ENCODE data around the gene AIF1L. TPM values are rescaled to one million over a fixed set of nuclear protein-coding genes. Genes with fewer than 3 reads are reported as not detected.

AIF1L gene
- total RNA-seq, 1 donor from 2014 or later = 122 TPM

DNA sequence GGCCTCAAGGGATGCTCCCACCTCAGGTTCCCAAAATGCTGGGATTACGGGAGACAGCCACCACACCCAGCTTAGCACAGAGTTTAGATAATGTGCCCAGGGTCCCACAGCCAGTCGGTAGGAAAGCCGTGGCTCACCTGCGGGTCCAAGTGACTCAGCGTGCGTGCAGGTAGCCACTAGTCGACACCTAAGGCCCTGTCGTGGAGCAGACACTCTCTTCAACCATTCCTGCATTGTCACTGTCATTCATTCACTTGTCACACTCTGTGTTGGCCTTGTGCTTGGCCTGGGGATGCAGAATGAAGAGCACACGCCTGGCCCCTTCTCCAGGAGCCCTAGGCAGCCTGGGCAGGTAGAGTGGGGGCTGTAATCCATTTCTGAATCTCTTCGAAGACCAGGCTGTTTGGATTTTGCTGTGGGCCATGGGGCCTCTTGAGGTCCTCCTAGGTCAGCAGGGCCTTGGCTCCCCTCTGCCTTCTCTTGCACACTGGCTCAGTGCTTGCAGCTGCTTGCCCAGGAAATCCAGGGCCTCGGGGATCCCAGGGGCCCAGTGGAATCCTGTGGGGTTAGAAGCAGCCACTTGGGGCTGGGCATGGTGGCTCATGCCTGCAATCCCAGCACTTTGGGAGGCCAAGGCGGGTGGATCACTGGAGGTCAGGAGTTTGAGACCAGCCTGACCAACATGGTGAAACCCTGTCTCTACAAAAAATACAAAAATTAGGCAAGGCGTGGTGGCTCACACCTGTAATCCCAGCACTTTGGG is 6.1 kb upstream of the AIF1L start:
- H3K27ac Mint-ChIP-seq (ENCODE audit: unreplicated experiment) = no peak overlapping the region
- H3K27me3 Mint-ChIP-seq (ENCODE audit: low read depth) = peaks cover 2% of the 10 kb centered on the region
- DNase-seq (ENCODE audit: low read depth, low spot score) = no peak
- H3K4me3 Mint-ChIP-seq = no peak overlapping the region
- TF ChIP-seq, protein P1, sequence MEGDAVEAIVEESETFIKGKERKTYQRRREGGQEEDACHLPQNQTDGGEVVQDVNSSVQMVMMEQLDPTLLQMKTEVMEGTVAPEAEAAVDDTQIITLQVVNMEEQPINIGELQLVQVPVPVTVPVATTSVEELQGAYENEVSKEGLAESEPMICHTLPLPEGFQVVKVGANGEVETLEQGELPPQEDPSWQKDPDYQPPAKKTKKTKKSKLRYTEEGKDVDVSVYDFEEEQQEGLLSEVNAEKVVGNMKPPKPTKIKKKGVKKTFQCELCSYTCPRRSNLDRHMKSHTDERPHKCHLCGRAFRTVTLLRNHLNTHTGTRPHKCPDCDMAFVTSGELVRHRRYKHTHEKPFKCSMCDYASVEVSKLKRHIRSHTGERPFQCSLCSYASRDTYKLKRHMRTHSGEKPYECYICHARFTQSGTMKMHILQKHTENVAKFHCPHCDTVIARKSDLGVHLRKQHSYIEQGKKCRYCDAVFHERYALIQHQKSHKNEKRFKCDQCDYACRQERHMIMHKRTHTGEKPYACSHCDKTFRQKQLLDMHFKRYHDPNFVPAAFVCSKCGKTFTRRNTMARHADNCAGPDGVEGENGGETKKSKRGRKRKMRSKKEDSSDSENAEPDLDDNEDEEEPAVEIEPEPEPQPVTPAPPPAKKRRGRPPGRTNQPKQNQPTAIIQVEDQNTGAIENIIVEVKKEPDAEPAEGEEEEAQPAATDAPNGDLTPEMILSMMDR (conservative IDR thresholded peaks at IDR 0.05) = no peak
- peaks cover 4% of the 10 kb centered on the region for H3K4me1 Mint-ChIP-seq
- H3K36me3 Mint-ChIP-seq (ENCODE audit: low read depth) = no peaks in the 10 kb centered on the region
- H3K9me3 Mint-ChIP-seq = no peaks in the 10 kb centered on the region

DNA sequence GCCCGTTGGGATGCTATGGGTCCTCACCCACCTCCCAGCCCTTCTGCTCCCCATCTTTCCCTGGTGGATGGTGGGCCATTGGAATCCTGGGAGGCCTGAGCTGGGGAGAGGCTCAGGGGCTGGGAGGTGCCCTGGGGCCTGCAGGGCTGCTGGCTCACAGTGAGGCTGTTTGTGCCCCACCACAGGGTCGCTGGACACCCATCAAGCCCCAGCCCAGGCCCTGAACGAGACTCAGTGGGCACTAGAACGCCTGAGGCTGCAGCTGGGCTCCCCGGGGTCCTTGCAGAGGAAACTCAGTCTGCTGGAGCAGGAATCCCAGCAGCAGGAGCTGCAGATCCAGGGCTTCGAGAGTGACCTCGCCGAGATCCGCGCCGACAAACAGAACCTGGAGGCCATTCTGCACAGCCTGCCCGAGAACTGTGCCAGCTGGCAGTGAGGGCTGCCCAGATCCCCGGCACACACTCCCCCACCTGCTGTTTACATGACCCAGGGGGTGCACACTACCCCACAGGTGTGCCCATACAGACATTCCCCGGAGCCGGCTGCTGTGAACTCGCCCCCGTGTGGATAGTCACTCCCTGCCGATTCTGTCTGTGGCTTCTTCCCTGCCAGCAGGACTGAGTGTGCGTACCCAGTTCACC is 4.9 kb upstream of the AIF1L start:
- H3K4me1 Mint-ChIP-seq = peaks cover 10% of the 10 kb centered on the region
- no peaks in the 10 kb centered on the region for H3K9me3 Mint-ChIP-seq
- TF ChIP-seq, protein P1 (conservative IDR thresholded peaks at IDR 0.05) = no peak
- H3K4me3 Mint-ChIP-seq = no peak overlapping the region
- no peak overlapping the region for H3K27ac Mint-ChIP-seq (ENCODE audit: unreplicated experiment)
- DNase-seq (ENCODE audit: low read depth, low spot score) = no peak
- peaks cover 4% of the 10 kb centered on the region for H3K27me3 Mint-ChIP-seq (ENCODE audit: low read depth)
- no peaks in the 10 kb centered on the region for H3K36me3 Mint-ChIP-seq (ENCODE audit: low read depth)

DNA sequence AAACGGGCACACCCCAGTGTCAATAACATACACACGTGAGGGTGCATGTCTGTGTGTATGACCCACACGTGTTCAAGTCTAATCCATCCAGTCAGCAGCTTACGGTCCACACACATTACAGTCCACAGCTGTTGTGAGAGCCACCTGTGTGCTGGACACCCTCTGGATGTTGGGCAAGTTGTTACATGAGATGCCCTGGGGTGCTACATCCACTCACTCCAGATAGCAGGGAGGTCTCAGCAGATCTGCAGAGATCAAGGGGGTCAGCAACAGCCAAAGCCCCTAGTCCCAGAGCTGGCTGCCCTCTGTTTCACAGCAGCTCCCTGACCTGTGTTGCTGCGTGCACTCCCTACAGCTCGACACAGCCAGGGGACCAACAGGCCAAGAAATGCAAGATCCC is 4.3 kb upstream of the AIF1L start:
- no peaks in the 10 kb centered on the region for H3K9me3 Mint-ChIP-seq
- no peaks in the 10 kb centered on the region for H3K36me3 Mint-ChIP-seq (ENCODE audit: low read depth)
- TF ChIP-seq, protein P1 (conservative IDR thresholded peaks at IDR 0.05) = no peak
- DNase-seq (ENCODE audit: low read depth, low spot score) = no peak
- no peak overlapping the region for H3K27ac Mint-ChIP-seq (ENCODE audit: unreplicated experiment)
- peaks cover 4% of the 10 kb centered on the region for H3K27me3 Mint-ChIP-seq (ENCODE audit: low read depth)
- peaks cover 11% of the 10 kb centered on the region for H3K4me1 Mint-ChIP-seq
- H3K4me3 Mint-ChIP-seq = no peak overlapping the region

DNA sequence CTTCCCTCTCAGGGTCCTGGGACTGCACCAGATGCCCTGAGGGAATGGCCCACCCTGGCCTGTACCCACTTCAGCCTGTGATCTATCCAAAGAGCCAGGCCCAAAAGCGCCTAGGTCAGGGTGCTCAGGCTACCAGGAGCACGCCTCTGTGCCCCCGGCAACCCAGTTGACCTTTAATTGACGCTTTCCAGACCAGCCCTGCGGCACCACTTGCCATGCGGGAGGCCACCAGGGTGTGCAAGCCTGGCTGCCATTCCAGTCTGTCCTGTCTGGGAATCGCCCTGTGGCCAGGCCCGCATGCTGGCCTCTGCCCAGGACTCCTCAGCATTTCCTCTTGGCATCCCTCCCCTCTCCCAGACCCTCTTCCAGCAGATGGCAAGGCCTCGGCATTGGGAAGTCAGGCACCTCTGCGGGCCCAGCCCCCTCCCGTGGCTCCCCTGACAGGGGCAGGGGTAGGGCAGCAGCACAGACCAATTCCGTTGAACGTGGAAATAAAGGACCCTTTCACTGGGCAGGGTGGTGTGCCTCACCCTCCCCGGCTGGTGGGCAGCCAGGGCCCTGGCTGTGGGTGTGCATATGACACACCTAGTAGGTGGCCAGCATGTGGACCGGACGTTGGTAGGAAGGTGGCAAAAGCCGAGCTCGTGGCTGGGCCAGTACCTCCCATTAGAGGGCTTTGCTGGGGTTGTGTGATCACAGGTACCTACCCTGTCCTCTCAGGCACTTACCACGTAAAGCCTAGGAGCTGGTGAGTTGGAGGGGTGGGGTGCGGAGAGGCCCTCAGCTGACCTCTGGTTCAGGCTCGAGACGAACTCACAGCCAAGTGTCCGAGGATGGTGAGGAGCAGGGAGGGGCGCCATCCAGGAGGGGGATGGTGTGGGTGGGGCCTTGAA is 3.5 kb upstream of the AIF1L start:
- Mint-ChIP-seq H3K4me3 (no peak overlapping the region), H3K27me3 (ENCODE audit: low read depth) (peaks cover 9% of the 10 kb centered on the region), H3K27ac (ENCODE audit: unreplicated experiment) (peak overlapping the region; percentile 19), H3K36me3 (ENCODE audit: low read depth) (no peaks in the 10 kb centered on the region), H3K9me3 (no peaks in the 10 kb centered on the region), H3K4me1 (peaks cover 17% of the 10 kb centered on the region)
- TF ChIP-seq, protein P1 (conservative IDR thresholded peaks at IDR 0.05) = no peak
- DNase-seq (ENCODE audit: low read depth, low spot score) = no peak

DNA sequence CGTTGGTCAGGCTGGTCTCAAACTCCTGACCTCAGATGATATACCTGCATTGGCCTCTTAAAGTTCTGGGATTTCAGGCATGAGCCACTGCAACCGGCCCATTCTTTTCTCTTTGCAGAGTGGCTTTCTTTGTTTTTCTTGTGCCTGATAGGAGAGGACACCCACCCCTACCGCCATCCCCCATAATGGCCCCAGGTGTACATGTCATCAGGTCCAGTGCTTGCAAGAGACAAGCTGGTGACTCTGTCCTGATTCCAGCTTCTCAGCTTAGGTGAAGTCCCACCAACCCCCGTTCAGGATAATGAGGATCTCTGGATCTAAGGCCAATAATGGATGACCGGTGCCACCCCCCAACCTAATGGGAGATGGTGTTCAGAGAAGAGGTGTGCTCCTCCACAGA is 2.3 kb upstream of the AIF1L start:
- peaks cover 9% of the 10 kb centered on the region for H3K27me3 Mint-ChIP-seq (ENCODE audit: low read depth)
- H3K9me3 Mint-ChIP-seq = no peaks in the 10 kb centered on the region
- H3K4me3 Mint-ChIP-seq = peak overlapping the region; percentile 74
- H3K36me3 Mint-ChIP-seq (ENCODE audit: low read depth) = no peaks in the 10 kb centered on the region
- no peak overlapping the region for H3K27ac Mint-ChIP-seq (ENCODE audit: unreplicated experiment)
- H3K4me1 Mint-ChIP-seq = peaks cover 22% of the 10 kb centered on the region
- no peak for DNase-seq (ENCODE audit: low read depth, low spot score)
- TF ChIP-seq, protein P1 (conservative IDR thresholded peaks at IDR 0.05) = no peak
